D721Med (cell line): ENCODE data around the gene MAST2.
"Not testable (repeated sequence)": the region's sequence is repeated elsewhere in the genome, so short reads cannot be mapped to it uniquely, and the experiment has no call there.

ENCODE experiments used
- DNase-seq: peaks from one replicate; pipeline ENCODE4 v3.0.0; 2011; ENCODE audit warnings: low spot score; ENCODE audit not compliant: insufficient read length
- FAIRE-seq: peaks from 2 replicates; lab custom pipeline; 2011; peaks lifted over from hg19 to GRCh38; lab: Jason Lieb, UNC
- CTCF ChIP-seq: IDR thresholded peaks from 2 replicates; pipeline ENCODE4 v1.5.1; 2012; ENCODE audit warnings: mild to moderate bottlenecking, control low read depth; ENCODE audit not compliant: insufficient read depth; ENCODE audit errors: missing control alignments

MAST2 gene

DNA sequence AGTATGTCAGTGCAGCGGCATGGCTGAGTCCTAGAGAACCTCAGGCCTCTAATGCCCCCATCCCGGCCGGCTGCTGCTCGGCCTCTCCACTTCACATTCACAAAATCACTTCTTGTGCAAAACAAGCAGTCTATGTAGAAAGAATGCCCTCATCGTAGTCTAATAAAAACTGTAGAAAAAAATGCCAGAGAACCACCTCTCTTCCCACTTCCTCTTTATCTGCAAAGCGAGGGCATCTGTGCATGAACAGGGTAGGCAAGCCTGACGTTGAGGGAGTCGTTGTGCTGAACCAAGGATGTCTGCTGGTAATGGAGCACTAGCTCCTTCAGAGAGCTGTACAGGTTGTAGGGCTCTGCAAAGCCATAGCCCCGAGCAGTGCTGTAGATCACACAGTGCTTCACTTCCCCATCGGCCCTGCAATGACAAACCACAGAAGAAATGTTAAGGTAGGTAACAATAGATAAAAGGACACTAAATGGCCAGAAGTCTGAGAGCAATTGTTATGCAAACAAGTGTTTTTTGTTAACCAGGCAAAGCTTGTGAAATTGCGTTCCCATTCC lies 240.1 kb downstream of the MAST2 start:
- DNase-seq (no peak), FAIRE-seq (no peak)
- TF ChIP-seq CTCF, result no peak

- TF ChIP-seq CTCF, result no peak
- FAIRE-seq (no peak), DNase-seq (no peak)
Observed at GRCh38 chr1:46044116-46044515, 240.7 kb downstream of the MAST2 start.

GRCh38 chr1:46053734-46054133 lies 250.3 kb downstream of the MAST2 start:
- DNase-seq (no peak), FAIRE-seq (no peak)
- TF ChIP-seq CTCF, result no peak

DNA sequence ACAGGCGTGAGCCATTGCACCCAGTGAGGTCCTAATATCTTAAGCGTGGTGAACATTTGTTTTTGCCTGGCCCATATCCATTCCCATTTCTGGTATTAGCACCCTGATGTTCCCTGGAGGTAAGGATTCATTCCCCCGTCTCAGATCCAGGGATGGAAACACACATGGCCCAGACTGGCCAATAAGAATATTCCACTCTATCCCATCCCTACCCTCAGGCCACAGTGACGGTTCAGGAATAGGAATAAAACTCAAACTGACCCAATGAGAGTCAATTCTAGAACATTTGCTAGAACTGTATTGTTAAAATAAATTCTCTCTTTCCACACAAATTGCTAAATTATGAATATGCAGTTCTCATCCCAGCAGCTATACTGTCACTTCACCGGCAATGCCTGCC lies 252.9 kb downstream of the MAST2 start:
- FAIRE-seq, result no peak
- TF ChIP-seq CTCF, result no peak

DNA sequence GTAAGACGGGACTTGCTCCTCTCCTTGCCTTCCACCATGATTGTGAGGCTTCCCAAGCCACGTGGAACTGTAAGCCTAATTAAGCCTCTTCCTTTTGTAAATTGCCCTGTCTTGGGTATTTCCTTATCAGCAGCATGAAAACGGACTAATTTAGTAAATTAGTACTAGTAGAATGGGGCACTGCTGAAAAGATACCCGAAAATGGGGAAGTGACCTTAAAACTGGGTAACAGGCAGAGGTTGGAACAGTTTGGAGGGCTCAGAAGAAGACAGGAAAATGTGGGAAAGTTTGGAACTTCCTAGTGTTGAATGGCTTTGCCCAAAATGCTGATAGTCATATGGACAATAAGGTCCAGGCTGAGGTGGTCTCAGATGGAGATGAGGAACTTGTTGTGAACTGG lies 253.8 kb downstream of the MAST2 start:
- not testable (repeated sequence) for FAIRE-seq, DNase-seq

More for the DNA sequence above, 252.9 kb downstream of the MAST2 start:
- no peak for DNase-seq

GRCh38 chr1:46057781-46058180 lies 254.4 kb downstream of the MAST2 start:
- TF ChIP-seq CTCF, result no peak
- DNase-seq, result no peak
- FAIRE-seq, result no peak

DNA sequence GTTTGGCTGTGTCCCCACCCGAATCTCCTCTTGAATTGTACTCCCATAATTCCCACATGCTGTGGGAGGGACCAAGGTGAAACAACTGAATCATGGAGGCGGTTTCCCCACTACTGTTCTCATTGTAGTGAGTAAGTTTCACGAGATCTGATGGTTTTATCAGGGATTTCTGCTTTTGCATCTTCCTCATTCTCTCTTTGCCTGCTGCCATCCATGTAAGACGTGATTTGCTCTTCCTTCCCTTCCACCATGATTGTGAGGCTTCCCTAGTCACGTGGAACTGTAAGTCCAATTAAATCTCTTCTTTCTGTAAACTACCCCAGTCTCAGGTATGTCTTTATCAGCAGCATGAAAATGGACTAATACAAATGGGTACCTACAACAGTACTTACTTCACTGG lies 255.5 kb downstream of the MAST2 start:
- DNase-seq (no peak), FAIRE-seq (no peak)
- TF ChIP-seq CTCF, result no peak

DNA sequence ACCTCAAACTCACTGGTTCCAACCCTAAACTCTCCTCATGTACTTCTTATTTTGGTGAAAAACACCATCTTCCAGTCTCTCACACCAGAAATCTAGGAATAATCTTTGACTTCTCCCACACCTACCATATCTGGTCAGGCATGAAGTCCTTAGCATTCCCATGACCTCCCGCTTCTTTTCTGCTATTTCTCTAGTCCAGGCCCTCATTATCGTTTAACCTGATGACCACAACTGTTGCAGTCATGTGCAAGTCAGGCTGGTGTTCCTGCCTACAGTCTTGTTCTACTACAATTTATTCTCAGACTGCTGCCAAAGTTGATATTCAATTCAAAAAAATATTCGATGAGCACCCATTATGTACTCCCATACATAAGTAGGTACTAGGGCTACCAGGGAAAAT lies 257.7 kb downstream of the MAST2 start:
- no peak for FAIRE-seq
- no peak for TF ChIP-seq CTCF
- no peak for DNase-seq
